OCI-LY7 (cell line): Measurements from ENCODE around the gene CAPRIN1.

Experiments used
- EZH2phosphoT487 ChIP-seq: fragments of 200-600 bp; sonication (generic); IDR thresholded peaks from 2 replicates; pipeline ENCODE4 v1.6.1; 2018; ENCODE audit warnings: low read depth, borderline replicate concordance, mild to moderate bottlenecking, mixed run types, antibody characterized with exemption, low read length, moderate library complexity, mixed read lengths
- TF ChIP-seq, protein P1 (sequence below): fragments of 200-600 bp; sonication (generic); conservative IDR thresholded peaks from 2 replicates; pipeline ENCODE4 v1.5.1; 2014; ENCODE audit warnings: mild to moderate bottlenecking, antibody characterized with exemption, low read length, moderate library complexity, mixed read lengths

GRCh38 chr11:34056672-34057071 lies 5.1 kb downstream of the CAPRIN1 start:
- TF ChIP-seq, protein P1, sequence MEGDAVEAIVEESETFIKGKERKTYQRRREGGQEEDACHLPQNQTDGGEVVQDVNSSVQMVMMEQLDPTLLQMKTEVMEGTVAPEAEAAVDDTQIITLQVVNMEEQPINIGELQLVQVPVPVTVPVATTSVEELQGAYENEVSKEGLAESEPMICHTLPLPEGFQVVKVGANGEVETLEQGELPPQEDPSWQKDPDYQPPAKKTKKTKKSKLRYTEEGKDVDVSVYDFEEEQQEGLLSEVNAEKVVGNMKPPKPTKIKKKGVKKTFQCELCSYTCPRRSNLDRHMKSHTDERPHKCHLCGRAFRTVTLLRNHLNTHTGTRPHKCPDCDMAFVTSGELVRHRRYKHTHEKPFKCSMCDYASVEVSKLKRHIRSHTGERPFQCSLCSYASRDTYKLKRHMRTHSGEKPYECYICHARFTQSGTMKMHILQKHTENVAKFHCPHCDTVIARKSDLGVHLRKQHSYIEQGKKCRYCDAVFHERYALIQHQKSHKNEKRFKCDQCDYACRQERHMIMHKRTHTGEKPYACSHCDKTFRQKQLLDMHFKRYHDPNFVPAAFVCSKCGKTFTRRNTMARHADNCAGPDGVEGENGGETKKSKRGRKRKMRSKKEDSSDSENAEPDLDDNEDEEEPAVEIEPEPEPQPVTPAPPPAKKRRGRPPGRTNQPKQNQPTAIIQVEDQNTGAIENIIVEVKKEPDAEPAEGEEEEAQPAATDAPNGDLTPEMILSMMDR: no peak
- TF ChIP-seq EZH2phosphoT487: no peak
